KG1 (cell line): ENCODE data around the gene PLCXD3.

Experiments used
- DNase-seq: peaks from one replicate; lab custom pipeline; 2025; lab: John Stamatoyannopoulos, UW

Gene PLCXD3

GRCh38 chr5:41413074-41413473, 97.3 kb downstream of the PLCXD3 start:
- no peak for DNase-seq

GRCh38 chr5:41412496-41412895, 97.9 kb downstream of the PLCXD3 start:
- DNase-seq = no peak

- no peak for DNase-seq
These were observed 99.7 kb downstream of the PLCXD3 start for GRCh38 chr5:41410737-41411136.

- DNase-seq = no peak
These were observed 100.1 kb downstream of the PLCXD3 start for GRCh38 chr5:41410307-41410706.

GRCh38 chr5:41408676-41409443, 101.5 kb downstream of the PLCXD3 start:
- no peak for DNase-seq

- DNase-seq = no peak
These were observed 103.5 kb downstream of the PLCXD3 start for GRCh38 chr5:41406936-41407335.

GRCh38 chr5:41406424-41406823, 104.0 kb downstream of the PLCXD3 start:
- no peak for DNase-seq

GRCh38 chr5:41404757-41405156, 105.6 kb downstream of the PLCXD3 start:
- no peak for DNase-seq

GRCh38 chr5:41403846-41404245, 106.6 kb downstream of the PLCXD3 start:
- no peak for DNase-seq

GRCh38 chr5:41402845-41403244, 107.6 kb downstream of the PLCXD3 start:
- no peak for DNase-seq

- no peak for DNase-seq
These were observed 110.6 kb downstream of the PLCXD3 start for GRCh38 chr5:41399839-41400238.

- DNase-seq = no peak
These were observed 118.4 kb downstream of the PLCXD3 start for GRCh38 chr5:41392016-41392415.

GRCh38 chr5:41374631-41375030, 135.8 kb downstream of the PLCXD3 start:
- DNase-seq = no peak

- no peak for DNase-seq
These were observed 137.2 kb downstream of the PLCXD3 start for GRCh38 chr5:41373230-41373629.

- DNase-seq = no peak
These were observed 138.7 kb downstream of the PLCXD3 start for GRCh38 chr5:41371738-41372137.

GRCh38 chr5:41370482-41370881, 139.9 kb downstream of the PLCXD3 start:
- DNase-seq = no peak

GRCh38 chr5:41369799-41370198, 140.6 kb downstream of the PLCXD3 start:
- DNase-seq = no peak

GRCh38 chr5:41368158-41368557, 142.2 kb downstream of the PLCXD3 start:
- DNase-seq = no peak

- DNase-seq = no peak
These were observed 145.0 kb downstream of the PLCXD3 start for GRCh38 chr5:41365369-41365768.

GRCh38 chr5:41364346-41364745, 146.1 kb downstream of the PLCXD3 start:
- no peak for DNase-seq

- no peak for DNase-seq
These were observed 146.9 kb downstream of the PLCXD3 start for GRCh38 chr5:41363343-41363986.

GRCh38 chr5:41356786-41357185, 153.6 kb downstream of the PLCXD3 start:
- DNase-seq = no peak

- DNase-seq = no peak
These were observed 160.6 kb downstream of the PLCXD3 start for GRCh38 chr5:41349846-41350245.

GRCh38 chr5:41347569-41347968, 162.8 kb downstream of the PLCXD3 start:
- no peak for DNase-seq
